GM19238 (cell line): ENCODE results near the gene PGBD2.
"Not testable (repeated sequence)": the region's sequence is repeated elsewhere in the genome, so short reads cannot be mapped to it uniquely, and the experiment has no call there.

Source experiments
- DNase-seq: peaks from one replicate; pipeline ENCODE4 v3.0.0; 2011; ENCODE audit warnings: low spot score; ENCODE audit not compliant: insufficient read length

PGBD2 gene

GRCh38 chr1:248889914-248890243 lies 16.2 kb upstream of the PGBD2 start:
- not testable (repeated sequence) for DNase-seq

- DNase-seq = no peak
Measured at GRCh38 chr1:248890549-248891498, 15.2 kb upstream of the PGBD2 start.

GRCh38 chr1:248891758-248892157 lies 14.3 kb upstream of the PGBD2 start:
- DNase-seq = no peak

- DNase-seq = no peak
Measured at GRCh38 chr1:248892590-248892989, 13.4 kb upstream of the PGBD2 start.

- DNase-seq = no peak
Measured at GRCh38 chr1:248894837-248895236, 11.2 kb upstream of the PGBD2 start.

- DNase-seq = no peak
Measured at GRCh38 chr1:248897412-248898337, 8.4 kb upstream of the PGBD2 start.

- no peak for DNase-seq
Measured at GRCh38 chr1:248900637-248901036, 5.4 kb upstream of the PGBD2 start.

GRCh38 chr1:248901578-248901977 lies 4.5 kb upstream of the PGBD2 start:
- DNase-seq = no peak

- no peak for DNase-seq
Measured at GRCh38 chr1:248904437-248905216, 1.4 kb upstream of the PGBD2 start.

GRCh38 chr1:248905662-248906008 lies 400 bp upstream of the PGBD2 start:
- DNase-seq = no peak

- no peak for DNase-seq
Measured at GRCh38 chr1:248906753-248907661, 972 bp downstream of the PGBD2 start.

- no peak for DNase-seq
Measured at GRCh38 chr1:248910761-248911160, 4.7 kb downstream of the PGBD2 start.

GRCh38 chr1:248913933-248914332 lies 7.9 kb downstream of the PGBD2 start:
- no peak for DNase-seq

GRCh38 chr1:248914796-248915381 lies 8.9 kb downstream of the PGBD2 start:
- no peak for DNase-seq

- DNase-seq = no peak
Measured at GRCh38 chr1:248918131-248918530, 12.1 kb downstream of the PGBD2 start.

GRCh38 chr1:248923352-248924338 lies 17.6 kb downstream of the PGBD2 start:
- no peak for DNase-seq

GRCh38 chr1:248924696-248925532 lies 18.9 kb downstream of the PGBD2 start:
- DNase-seq = peak; percentile 28

- not testable (repeated sequence) for DNase-seq
Measured at GRCh38 chr1:248925859-248926258, 19.8 kb downstream of the PGBD2 start.
